SK-N-SH (cell line): ENCODE data around the gene AWAT1.

Experiments
- FOSL2 ChIP-seq: IDR thresholded peaks from 2 replicates; pipeline ENCODE4 v1.4.0; 2012; ENCODE audit warnings: low read depth, mild to moderate bottlenecking, moderate library complexity, borderline replicate concordance
- RAD21 ChIP-seq: IDR thresholded peaks from 2 replicates; pipeline ENCODE4 v1.6.1; 2012; ENCODE audit warnings: mild to moderate bottlenecking, low read length
- RCOR1 ChIP-seq: fragments of 150-350 bp; IDR thresholded peaks from 2 replicates; pipeline ENCODE4 v1.6.1; 2017; ENCODE audit warnings: antibody characterized with exemption, low read length
- TAF1 ChIP-seq: IDR thresholded peaks from 2 replicates; pipeline ENCODE4 v1.6.1; 2012; ENCODE audit warnings: low read depth, mild to moderate bottlenecking, low read length, moderate library complexity, borderline replicate concordance
- TEAD4 ChIP-seq: IDR thresholded peaks from 2 replicates; pipeline ENCODE4 v1.4.0; 2012; ENCODE audit warnings: mild to moderate bottlenecking, borderline replicate concordance; ENCODE audit not compliant: insufficient read depth
- YY1 ChIP-seq: IDR thresholded peaks from 2 replicates; pipeline ENCODE4 v1.4.0; 2012; ENCODE audit warnings: low read depth, mild to moderate bottlenecking
- TF ChIP-seq, protein P1 (sequence below): fragments of 200-600 bp; sonication (generic); IDR thresholded peaks from 2 replicates; pipeline ENCODE4 v1.6.1; 2017; ENCODE audit warnings: antibody characterized with exemption, mild to moderate bottlenecking, moderate library complexity
- TF ChIP-seq, protein P2 (sequence below): fragments of 150-350 bp; IDR thresholded peaks from 2 replicates; pipeline ENCODE4 v1.6.1; 2017; ENCODE audit warnings: antibody characterized with exemption, low read length, low read depth, borderline replicate concordance
- TF ChIP-seq, protein P3 (sequence below): IDR thresholded peaks from 2 replicates; pipeline ENCODE4 v1.4.0; 2012; ENCODE audit warnings: low read depth
- TF ChIP-seq, protein P4 (sequence below): IDR thresholded peaks from 2 replicates; pipeline ENCODE4 v1.4.0; 2012; ENCODE audit warnings: low read depth, borderline replicate concordance
- TF ChIP-seq, protein P5 (sequence below): fragments of 150-350 bp; IDR thresholded peaks from 2 replicates; pipeline ENCODE4 v1.6.1; 2016; ENCODE audit warnings: mild to moderate bottlenecking, low read depth, low read length

DNA sequence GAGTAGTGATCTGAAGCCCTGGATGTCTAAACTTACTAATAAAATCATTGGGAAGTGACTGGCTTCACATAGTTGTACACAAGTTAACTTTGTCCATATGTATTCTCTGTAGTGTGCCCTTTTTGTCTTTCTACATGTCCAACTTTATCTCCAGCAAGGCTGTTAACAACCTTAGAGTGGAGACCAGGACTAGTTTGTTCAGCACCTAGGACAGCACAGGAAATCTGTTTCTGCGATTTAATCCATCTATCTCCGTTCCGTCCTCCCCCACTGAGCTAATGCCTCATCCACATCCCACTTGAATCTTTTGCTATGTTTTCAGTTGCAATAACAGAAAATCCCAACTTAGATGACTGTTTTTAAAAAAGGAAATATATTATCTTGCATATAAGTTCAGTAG, 30.3 kb downstream of the AWAT1 start:
- TF ChIP-seq, protein P1, sequence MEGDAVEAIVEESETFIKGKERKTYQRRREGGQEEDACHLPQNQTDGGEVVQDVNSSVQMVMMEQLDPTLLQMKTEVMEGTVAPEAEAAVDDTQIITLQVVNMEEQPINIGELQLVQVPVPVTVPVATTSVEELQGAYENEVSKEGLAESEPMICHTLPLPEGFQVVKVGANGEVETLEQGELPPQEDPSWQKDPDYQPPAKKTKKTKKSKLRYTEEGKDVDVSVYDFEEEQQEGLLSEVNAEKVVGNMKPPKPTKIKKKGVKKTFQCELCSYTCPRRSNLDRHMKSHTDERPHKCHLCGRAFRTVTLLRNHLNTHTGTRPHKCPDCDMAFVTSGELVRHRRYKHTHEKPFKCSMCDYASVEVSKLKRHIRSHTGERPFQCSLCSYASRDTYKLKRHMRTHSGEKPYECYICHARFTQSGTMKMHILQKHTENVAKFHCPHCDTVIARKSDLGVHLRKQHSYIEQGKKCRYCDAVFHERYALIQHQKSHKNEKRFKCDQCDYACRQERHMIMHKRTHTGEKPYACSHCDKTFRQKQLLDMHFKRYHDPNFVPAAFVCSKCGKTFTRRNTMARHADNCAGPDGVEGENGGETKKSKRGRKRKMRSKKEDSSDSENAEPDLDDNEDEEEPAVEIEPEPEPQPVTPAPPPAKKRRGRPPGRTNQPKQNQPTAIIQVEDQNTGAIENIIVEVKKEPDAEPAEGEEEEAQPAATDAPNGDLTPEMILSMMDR = no peak
- TF ChIP-seq, protein P2, sequence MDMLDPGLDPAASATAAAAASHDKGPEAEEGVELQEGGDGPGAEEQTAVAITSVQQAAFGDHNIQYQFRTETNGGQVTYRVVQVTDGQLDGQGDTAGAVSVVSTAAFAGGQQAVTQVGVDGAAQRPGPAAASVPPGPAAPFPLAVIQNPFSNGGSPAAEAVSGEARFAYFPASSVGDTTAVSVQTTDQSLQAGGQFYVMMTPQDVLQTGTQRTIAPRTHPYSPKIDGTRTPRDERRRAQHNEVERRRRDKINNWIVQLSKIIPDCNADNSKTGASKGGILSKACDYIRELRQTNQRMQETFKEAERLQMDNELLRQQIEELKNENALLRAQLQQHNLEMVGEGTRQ = no peak
- TF ChIP-seq YY1 (no peak), TAF1 (no peak), RCOR1 (no peak), FOSL2 (no peak), TEAD4 (no peak), RAD21 (no peak)
- TF ChIP-seq, protein P3, sequence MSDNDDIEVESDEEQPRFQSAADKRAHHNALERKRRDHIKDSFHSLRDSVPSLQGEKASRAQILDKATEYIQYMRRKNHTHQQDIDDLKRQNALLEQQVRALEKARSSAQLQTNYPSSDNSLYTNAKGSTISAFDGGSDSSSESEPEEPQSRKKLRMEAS = no peak
- TF ChIP-seq, protein P4, sequence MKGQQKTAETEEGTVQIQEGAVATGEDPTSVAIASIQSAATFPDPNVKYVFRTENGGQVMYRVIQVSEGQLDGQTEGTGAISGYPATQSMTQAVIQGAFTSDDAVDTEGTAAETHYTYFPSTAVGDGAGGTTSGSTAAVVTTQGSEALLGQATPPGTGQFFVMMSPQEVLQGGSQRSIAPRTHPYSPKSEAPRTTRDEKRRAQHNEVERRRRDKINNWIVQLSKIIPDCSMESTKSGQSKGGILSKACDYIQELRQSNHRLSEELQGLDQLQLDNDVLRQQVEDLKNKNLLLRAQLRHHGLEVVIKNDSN = no peak
- TF ChIP-seq, protein P5, sequence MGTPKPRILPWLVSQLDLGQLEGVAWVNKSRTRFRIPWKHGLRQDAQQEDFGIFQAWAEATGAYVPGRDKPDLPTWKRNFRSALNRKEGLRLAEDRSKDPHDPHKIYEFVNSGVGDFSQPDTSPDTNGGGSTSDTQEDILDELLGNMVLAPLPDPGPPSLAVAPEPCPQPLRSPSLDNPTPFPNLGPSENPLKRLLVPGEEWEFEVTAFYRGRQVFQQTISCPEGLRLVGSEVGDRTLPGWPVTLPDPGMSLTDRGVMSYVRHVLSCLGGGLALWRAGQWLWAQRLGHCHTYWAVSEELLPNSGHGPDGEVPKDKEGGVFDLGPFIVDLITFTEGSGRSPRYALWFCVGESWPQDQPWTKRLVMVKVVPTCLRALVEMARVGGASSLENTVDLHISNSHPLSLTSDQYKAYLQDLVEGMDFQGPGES = no peak
